Epithelial cell of esophagus (primary cell): ENCODE measurements around the gene SLC39A12.
A peak's percentile ranks its signal among the peaks of the same experiment; 100 is the strongest.

ENCODE experiments used
- DNase-seq: peaks from one replicate; pipeline ENCODE4 v3.0.0; 2010; ENCODE audit warnings: low read depth
- H3K4me3 ChIP-seq: 2 replicates; pipeline ENCODE4 v1.5.1; 2011; ENCODE audit warnings: mild to moderate bottlenecking, low read length, control low read depth
- TF ChIP-seq, protein P1 (sequence below): IDR thresholded peaks from 2 replicates; pipeline ENCODE4 v1.5.1; 2011; ENCODE audit warnings: low read depth, mild to moderate bottlenecking, low read length, control low read depth, inconsistent platforms; ENCODE audit not compliant: insufficient read depth; ENCODE audit errors: missing control alignments

SLC39A12 gene

GRCh38 chr10:18073314-18073713 lies 121.6 kb downstream of the SLC39A12 start:
- TF ChIP-seq, protein P1, sequence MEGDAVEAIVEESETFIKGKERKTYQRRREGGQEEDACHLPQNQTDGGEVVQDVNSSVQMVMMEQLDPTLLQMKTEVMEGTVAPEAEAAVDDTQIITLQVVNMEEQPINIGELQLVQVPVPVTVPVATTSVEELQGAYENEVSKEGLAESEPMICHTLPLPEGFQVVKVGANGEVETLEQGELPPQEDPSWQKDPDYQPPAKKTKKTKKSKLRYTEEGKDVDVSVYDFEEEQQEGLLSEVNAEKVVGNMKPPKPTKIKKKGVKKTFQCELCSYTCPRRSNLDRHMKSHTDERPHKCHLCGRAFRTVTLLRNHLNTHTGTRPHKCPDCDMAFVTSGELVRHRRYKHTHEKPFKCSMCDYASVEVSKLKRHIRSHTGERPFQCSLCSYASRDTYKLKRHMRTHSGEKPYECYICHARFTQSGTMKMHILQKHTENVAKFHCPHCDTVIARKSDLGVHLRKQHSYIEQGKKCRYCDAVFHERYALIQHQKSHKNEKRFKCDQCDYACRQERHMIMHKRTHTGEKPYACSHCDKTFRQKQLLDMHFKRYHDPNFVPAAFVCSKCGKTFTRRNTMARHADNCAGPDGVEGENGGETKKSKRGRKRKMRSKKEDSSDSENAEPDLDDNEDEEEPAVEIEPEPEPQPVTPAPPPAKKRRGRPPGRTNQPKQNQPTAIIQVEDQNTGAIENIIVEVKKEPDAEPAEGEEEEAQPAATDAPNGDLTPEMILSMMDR, result no peak
- H3K4me3 ChIP-seq, result no peak overlapping the region
- DNase-seq, result no peak

DNA sequence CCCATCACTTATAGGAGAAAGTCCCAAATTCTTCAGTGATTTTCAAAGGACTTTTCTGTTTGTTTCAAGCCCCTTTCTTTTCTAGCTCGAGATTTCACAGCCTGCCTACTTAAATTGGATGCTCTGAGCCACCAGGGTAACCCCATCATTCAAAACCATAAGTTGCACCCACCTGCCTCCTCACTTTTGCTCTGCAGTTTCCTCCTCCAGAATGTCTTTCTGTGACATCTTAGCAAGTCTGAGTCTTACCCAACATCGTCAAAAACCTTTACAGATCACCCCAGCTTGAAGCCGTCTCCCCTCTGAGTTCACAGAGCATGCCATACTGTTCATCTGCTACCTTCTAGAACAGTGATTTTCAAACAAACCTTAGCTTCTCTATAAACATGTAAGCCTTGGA lies 124.2 kb downstream of the SLC39A12 start:
- TF ChIP-seq, protein P1, result no peak
- DNase-seq, result no peak
- no peak overlapping the region for H3K4me3 ChIP-seq

GRCh38 chr10:18079665-18080295 lies 128.1 kb downstream of the SLC39A12 start:
- H3K4me3 ChIP-seq, result no peak overlapping the region
- peak; percentile 3 for DNase-seq
- TF ChIP-seq, protein P1, result no peak

- TF ChIP-seq, protein P1, result no peak
- no peak for DNase-seq
- H3K4me3 ChIP-seq, result no peak overlapping the region
Observed at GRCh38 chr10:18082381-18082780, 130.7 kb downstream of the SLC39A12 start.

GRCh38 chr10:18085855-18086254 lies 134.1 kb downstream of the SLC39A12 start:
- H3K4me3 ChIP-seq, result no peak overlapping the region
- no peak for DNase-seq
- TF ChIP-seq, protein P1, result no peak

DNA sequence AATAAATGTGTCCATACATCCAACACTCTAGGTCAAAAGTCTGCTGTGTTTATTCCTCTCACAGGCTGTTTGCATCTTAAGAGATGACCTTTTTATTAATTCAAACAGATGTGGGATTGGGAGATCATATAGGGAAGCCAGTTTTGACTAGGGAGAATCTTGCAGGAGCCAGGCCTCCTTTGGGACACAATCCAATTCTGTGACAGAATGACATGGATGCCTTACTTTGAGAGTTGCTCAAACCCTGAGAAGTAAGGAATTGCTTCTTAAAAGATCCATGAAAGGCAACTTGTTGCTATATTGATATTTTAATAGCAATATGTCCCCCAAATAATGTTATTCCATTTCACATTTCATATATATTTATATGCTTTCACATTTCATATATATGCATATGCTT lies 135.0 kb downstream of the SLC39A12 start:
- TF ChIP-seq, protein P1, result no peak
- no peak for DNase-seq
- H3K4me3 ChIP-seq, result no peak overlapping the region

GRCh38 chr10:18087355-18087754 lies 135.6 kb downstream of the SLC39A12 start:
- H3K4me3 ChIP-seq, result no peak overlapping the region
- no peak for DNase-seq
- TF ChIP-seq, protein P1, result no peak
